ENCODE data around the gene JCAD. TPM values are rescaled to one million over a fixed set of nuclear protein-coding genes. Genes with fewer than 3 reads are reported as not detected.

JCAD gene
- total RNA-seq, 1 donor from 2014 or later: 3.3 TPM

GRCh38 chr10:30048768-30049517, 10.4 kb downstream of the JCAD start:
- DNase-seq (ENCODE audit: low read depth): no peak
- no peak overlapping the region for H3K4me3 ChIP-seq (ENCODE audit: low read depth, low read length)
- TF ChIP-seq CTCF (conservative IDR thresholded peaks at IDR 0.05; ENCODE audit: low read depth, low read length): no peak

DNA sequence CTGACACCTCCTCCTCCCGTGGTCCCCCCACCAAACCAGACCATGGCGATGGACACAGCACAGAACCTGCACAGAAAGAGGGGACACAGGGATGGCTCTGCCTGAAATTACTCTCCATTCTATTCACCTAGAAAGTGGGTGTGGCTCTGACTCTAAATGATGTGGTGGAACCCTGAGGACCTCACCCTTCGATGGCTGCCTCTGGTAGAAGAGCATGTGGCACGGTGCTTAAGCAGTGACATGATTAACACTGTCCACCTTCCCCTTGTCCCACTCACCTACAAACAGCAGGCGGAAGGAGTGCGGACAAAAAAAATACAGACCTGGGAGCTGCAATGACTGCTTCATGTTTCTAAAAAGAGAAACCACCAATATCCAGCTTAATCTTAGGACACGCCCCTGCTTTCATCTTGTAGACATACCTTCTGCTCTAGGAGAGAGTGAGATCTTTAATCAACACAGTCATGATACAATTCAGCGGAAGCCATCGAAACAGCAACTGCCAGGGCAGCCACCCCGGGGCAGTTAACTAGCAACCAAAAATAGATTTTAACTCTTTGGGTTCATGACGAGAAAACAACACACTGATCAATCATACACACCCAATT, 11.4 kb downstream of the JCAD start:
- no peak for DNase-seq (ENCODE audit: low read depth)
- no peak overlapping the region for H3K4me3 ChIP-seq (ENCODE audit: low read depth, low read length)
- TF ChIP-seq CTCF (conservative IDR thresholded peaks at IDR 0.05; ENCODE audit: low read depth, low read length): no peak

- TF ChIP-seq CTCF (conservative IDR thresholded peaks at IDR 0.05; ENCODE audit: low read depth, low read length): no peak
- DNase-seq (ENCODE audit: low read depth): no peak
- H3K4me3 ChIP-seq (ENCODE audit: low read depth, low read length): no peak overlapping the region
These were observed 12.0 kb downstream of the JCAD start for GRCh38 chr10:30047430-30047829.

DNA sequence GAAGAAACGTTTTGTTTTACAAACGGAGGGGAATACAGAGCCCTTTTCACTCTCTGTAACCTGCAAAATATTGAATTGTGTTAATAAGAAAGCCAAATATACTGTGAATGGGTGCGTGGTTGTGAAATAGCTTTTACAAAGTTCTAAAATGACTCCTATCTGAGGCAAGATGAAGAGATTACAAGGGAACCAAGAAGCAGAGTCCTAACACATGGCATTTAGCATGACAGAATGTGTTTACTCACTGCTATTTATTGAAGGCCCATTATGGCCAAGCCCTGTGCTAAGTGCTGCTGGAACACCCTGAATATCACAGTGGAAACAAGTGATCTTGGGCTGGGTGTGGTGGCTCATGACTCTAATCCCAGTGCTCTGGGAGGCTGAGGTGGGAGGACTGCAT, 12.9 kb downstream of the JCAD start:
- DNase-seq (ENCODE audit: low read depth): no peak
- no peak for TF ChIP-seq CTCF (conservative IDR thresholded peaks at IDR 0.05; ENCODE audit: low read depth, low read length)
- H3K4me3 ChIP-seq (ENCODE audit: low read depth, low read length): no peak overlapping the region

DNA sequence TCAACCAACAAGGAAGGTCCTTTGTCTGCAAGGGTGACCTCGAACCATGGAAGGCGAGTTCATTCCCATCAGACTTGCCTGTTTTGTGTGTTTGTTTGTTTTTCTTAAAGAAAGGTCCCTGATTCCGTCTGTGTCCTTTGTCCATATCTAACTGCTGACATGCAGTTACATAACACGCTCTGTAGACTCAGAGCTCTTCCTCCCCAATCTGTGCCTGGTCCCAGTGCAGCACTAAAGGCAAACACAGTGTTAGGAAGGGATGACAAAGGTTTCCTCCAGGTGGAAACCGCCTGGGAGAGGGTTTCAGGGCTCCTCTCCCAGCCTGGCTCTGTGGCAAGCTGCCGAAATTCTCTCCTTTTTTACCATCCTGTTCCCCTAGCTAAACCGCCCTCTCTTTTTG, 13.4 kb downstream of the JCAD start:
- TF ChIP-seq CTCF (conservative IDR thresholded peaks at IDR 0.05; ENCODE audit: low read depth, low read length): no peak
- no peak for DNase-seq (ENCODE audit: low read depth)
- no peak overlapping the region for H3K4me3 ChIP-seq (ENCODE audit: low read depth, low read length)

- no peak overlapping the region for H3K4me3 ChIP-seq (ENCODE audit: low read depth, low read length)
- no peak for TF ChIP-seq CTCF (conservative IDR thresholded peaks at IDR 0.05; ENCODE audit: low read depth, low read length)
- no peak for DNase-seq (ENCODE audit: low read depth)
These were observed 15.7 kb downstream of the JCAD start for GRCh38 chr10:30043476-30044270.
